NB4 (cell line): Measurements from ENCODE around the gene SAYSD1.

Experiments
- DNase-seq: peaks from one replicate; pipeline ENCODE4 v3.0.0; 2010; ENCODE audit warnings: low read depth
- H3K4me3 ChIP-seq: one replicate; pipeline ENCODE4 v1.5.1; 2011; ENCODE audit warnings: mild to moderate bottlenecking, low read depth, low read length, moderate library complexity
- CTCF ChIP-seq: IDR thresholded peaks from one replicate; pipeline ENCODE4 v1.5.1; 2012; ENCODE audit warnings: low read depth, low read length
- MAX ChIP-seq: IDR thresholded peaks from 2 replicates; pipeline ENCODE4 v1.6.1; 2011; ENCODE audit warnings: low read depth, low read length
- MYC ChIP-seq: IDR thresholded peaks from 2 replicates; pipeline ENCODE4 v1.6.1; 2011; ENCODE audit warnings: low read depth, low read length
- POLR2A ChIP-seq: IDR thresholded peaks from 2 replicates; pipeline ENCODE4 v1.6.1; 2011; ENCODE audit warnings: mild to moderate bottlenecking; ENCODE audit not compliant: insufficient read length; ENCODE audit errors: extremely low read depth

Gene SAYSD1

GRCh38 chr6:39055661-39056060 is 59.3 kb downstream of the SAYSD1 start:
- no peak overlapping the region for H3K4me3 ChIP-seq
- TF ChIP-seq CTCF (no peak), MAX (no peak), MYC (no peak), POLR2A (no peak)
- DNase-seq = no peak

GRCh38 chr6:39054577-39055142 is 60.3 kb downstream of the SAYSD1 start:
- H3K4me3 ChIP-seq = no peak overlapping the region
- DNase-seq = no peak
- TF ChIP-seq POLR2A = no peak
- no peak for TF ChIP-seq MAX
- no peak for TF ChIP-seq CTCF
- no peak for TF ChIP-seq MYC
